ENCODE measurements around the gene GET4.
A peak's percentile ranks its signal among the peaks of the same experiment; 100 is the strongest.
"Not testable (repeated sequence)": the region's sequence is repeated elsewhere in the genome, so short reads cannot be mapped to it uniquely, and the experiment has no call there.

Gene GET4

DNA sequence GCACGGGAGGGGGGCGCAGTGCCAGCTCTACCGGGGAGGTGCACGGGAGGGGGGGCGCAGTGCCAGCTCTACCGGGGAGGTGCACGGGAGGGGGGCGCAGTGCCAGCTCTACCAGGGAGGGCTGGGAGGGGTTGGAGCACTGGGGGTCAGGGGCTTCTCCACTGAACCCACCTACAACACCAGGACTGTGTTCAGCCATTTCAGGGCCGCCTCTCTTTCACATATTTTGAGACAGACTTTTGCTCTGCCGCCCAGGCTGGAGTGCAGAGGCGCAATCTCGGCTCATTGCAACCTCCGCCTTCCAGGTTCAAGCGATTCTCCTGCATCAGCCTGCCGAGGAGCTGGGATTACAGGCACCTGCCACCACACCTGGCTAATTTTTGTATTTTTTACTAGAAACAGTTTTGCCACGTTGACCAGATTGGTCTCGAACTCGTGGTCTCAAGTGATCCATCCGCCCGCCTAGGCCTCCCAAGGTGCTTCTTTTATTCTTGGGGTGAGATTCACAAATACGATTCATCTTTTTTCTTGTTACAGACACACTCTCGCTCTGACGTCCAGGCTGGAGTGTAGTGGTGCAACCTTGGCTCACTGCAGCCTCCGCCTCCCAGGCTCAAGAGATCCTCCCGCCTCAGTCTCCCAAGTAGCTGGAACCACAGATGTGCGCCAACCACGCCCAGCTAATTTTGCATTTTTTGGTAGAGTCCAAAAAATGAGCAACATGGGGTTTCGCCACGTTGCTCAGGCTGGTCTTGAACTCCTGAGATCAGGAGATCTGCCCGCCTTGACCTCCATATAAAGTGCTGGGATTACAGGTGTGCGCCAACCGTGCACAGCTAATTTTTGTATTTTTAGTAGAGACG, 41.1 kb downstream of the GET4 start:
- DNase-seq = no peak

DNA sequence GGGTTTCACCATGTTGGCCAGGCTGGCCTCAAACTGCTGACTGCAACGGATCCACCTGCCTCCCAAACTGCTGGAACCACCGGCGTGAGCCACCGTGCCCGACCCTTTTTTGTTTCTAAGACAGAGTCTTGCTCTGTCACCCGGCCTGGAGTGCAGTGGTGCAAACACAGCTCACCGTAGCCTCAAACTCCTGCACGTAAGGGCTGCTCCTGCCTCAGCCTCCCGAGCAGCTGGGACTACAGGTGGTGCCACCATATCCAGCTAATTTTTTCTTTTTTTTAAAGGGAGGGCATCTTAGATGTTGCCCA, 41.7 kb downstream of the GET4 start:
- no peak for DNase-seq

DNA sequence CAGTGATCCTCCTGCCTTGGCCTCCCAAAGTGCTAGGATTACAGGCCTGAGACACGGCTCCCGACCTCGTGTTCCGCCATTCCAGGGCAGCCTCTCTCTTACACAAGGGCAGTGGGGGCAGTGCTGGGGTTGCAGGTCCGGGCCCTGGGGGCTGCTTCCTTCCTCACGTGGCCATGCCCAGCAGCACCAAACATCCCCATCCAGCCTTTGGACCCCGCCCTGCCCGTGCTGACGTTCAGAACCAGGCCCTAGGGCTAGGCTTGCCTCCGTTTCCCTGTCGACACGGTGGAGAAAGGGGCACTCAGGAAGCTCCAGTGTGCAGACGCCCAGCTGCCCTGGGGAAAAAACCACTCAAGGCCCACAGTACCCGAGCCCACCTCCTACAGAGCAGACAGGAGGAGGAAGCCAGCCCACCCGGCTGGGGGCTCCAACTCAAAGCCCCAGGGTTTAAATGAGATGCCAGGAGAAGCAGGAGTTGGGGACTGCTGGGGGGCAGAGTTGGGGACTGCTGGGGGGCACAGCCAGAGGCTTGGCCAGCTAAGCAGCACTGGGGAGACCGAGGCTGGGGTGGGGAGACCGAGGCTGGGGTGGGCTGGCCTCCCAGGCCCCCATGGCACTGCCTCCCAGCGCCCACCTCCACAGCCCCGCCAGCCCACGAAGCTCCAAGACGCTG, 42.2 kb downstream of the GET4 start:
- peak in 1 of 2 donors; percentile 0 for DNase-seq

DNA sequence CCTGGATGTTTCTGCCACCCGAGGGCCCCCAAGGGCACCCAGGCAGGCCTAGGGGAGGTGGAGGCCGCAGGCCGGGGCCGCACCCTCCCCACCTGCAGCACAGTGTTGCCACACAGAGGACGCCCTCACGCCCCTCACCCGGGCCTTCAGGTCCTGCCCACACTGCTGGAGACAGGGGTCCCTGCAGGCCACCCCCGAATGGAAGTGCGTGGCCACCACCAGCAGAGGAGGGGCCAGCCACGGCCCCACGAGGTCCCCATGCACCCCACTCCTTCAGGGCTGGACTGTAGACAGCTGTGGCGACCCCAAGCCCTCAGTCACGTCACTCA, 42.7 kb downstream of the GET4 start:
- DNase-seq = no peak

DNA sequence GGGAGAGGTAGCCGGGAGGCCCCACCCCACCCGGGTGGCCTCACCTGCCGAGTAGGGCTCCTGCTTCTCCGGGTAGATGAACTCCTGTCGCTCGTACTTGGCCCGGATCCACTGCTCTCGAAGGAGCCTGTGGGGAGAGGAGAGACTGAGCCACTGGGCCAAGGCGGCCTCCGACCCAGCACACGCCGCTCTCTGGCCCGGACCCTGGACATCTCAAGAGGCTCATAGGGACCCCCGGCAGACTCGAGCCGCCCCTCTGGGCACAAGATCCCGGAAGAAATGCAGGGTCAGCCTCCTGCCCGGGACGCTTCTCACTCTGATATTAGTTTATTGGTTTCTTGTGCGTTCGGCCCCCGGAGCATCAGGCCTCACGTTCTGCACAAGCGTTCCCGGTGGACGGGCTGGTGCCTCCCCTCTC, 43.6 kb downstream of the GET4 start:
- DNase-seq = no peak

- no peak for DNase-seq
Observed at GRCh38 chr7:920351-921070, 44.2 kb downstream of the GET4 start.

GRCh38 chr7:921071-921461, 44.7 kb downstream of the GET4 start:
- DNase-seq = no peak

GRCh38 chr7:921581-922333, 45.4 kb downstream of the GET4 start:
- no peak for DNase-seq

GRCh38 chr7:922334-923107, 46.2 kb downstream of the GET4 start:
- DNase-seq = peak; percentile 53 to 59

GRCh38 chr7:923108-924041, 47.0 kb downstream of the GET4 start:
- peak; percentile 91 for DNase-seq

DNA sequence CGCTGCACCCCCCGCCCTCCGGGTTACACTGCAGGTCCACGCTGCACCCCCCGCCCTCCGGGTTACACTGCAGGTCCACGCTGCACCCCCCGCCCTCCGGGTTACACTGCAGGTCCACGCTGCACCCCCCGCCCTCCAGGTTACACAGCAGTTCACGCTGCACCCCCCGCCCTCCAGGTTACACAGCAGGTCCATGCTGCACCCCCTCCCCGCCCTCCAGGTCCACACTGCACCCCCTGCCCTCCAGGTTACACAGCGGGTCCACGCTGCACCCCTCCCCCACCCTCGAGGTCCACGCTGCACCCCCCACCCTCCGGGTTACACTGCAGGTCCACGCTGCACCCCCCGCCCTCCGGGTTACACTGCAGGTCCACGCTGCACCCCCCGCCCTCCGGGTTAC, 47.7 kb downstream of the GET4 start:
- not testable (repeated sequence) for DNase-seq

DNA sequence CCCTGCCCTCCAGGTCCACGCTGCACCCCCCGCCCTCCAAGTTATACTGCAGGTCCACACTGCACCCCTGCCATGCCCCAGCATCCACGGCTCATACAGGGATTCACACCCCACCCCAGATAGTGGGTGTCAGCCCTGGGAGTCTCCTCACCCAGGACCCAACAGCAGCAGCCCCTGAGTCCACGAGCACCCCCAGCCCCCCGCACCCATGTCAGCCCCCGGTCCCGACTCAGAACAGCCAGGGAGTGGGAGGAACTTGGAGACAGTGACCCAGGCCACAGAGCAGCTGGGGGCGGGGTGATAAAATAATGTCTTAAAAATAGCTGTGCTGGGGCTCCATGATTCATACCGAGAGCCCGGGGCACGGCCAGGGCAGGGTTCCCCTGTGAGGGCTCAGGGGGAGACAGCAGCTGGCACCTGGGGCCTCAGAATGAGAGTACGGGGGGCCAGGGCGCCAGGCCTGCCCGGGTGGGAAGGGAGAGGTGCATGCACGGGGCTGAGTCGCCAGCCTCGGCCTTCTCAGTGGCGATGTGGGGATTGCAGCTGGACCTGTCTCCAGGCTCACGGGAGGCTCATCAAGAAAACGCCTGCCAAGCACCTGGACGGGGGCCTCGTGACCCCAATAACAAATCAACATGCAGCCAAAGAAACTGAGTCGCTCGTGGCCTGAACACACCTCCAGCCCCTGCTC, 48.3 kb downstream of the GET4 start:
- DNase-seq = peak; percentile 45 to 61

- peak; percentile 67 to 72 for DNase-seq
Observed at GRCh38 chr7:925601-926000, 49.2 kb downstream of the GET4 start.

DNA sequence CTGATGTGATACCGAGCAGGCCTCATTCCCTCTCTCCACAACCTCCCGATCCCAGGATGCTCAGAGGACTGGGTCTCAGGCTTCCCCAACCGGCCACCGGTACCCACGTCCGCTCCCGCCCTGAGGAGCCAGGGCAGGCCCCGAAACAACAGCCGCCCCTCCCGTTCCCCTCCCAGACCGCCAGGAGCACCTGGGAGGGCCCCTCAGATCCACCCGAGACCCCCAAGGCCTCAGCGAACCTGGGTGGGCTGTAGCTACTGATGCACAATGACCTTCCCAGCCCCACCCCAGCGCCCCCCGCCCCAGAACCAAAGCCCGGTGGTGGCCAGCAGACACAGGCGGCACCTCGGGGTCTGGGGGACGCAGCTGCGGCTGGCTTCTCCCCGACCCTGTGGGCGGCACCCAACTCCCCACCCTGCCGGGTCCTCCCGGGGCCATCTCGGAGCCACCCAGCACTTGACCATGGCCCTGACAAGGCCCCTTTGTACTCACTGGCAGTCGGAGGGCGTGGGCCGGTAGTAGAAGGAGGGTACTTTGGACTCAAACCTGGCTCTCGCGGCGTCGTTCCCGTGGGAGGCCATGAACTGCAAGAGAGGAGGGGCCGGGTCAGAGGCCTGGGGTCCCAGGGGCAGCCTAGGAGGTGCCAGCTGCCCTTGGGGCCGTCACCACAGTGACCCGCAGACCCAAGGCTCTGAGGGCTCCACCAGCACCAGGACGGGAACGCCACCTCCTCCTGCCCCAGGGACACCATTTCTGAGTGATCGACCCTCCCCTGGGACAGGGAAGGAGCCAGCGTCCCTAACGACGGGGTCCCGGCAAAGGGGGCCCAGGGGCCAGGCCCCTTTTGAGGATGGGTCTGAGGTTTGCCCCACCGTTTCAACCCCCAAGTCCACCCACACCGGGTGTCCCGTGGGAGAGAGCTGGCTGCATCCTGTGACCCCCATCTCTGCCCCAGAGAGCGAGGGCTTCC, 50.0 kb downstream of the GET4 start:
- DNase-seq = no peak

DNA sequence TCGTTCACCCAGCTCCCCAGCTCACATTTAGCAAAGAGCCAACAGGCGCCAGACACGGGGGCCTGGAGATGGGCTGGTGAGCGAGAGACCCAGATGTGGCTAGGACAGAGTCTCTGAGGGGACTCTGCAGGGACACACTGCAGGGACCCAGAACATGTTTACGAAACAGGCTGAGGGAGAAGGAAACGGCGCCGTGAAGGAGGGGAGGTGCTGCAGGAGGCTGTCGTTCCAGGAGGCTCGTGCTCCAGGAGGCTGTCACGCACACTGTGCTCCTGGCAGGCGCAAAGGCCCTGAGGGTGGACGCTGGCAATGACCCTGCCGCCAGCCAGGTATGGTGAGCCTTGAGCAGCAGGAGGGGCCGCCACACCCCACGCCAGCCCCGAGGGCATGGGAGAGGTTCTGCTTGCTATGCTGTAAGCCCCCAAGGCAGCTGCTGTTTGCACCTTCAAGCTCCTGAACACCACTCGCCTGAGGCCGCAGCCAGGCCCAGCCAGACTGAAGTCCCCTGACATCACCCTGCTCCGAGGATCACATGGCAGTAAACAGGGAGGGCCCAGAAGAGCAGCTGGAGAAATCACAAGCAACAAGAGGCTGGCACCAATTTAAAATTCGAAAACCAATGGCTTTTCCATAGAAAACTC, 50.8 kb downstream of the GET4 start:
- no peak for DNase-seq

DNA sequence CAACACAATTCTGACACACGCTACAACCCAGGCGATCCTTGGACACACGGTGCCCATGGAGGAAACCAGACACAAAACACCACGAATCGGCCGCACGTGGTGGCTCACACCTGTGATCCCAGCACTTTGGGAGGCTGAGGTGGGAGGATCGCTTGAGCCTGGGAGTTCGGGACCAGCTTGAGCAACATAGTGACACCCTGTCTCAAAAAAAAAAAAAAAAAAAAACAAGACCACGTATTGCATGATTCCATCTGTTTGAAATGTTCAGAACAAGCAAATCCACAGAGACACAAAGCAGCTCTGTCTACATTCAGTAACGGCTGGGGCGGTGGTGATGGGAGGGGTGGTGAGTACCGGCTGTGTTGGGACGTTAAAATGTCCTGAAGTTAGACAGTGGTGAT, 53.0 kb downstream of the GET4 start:
- DNase-seq = no peak

DNA sequence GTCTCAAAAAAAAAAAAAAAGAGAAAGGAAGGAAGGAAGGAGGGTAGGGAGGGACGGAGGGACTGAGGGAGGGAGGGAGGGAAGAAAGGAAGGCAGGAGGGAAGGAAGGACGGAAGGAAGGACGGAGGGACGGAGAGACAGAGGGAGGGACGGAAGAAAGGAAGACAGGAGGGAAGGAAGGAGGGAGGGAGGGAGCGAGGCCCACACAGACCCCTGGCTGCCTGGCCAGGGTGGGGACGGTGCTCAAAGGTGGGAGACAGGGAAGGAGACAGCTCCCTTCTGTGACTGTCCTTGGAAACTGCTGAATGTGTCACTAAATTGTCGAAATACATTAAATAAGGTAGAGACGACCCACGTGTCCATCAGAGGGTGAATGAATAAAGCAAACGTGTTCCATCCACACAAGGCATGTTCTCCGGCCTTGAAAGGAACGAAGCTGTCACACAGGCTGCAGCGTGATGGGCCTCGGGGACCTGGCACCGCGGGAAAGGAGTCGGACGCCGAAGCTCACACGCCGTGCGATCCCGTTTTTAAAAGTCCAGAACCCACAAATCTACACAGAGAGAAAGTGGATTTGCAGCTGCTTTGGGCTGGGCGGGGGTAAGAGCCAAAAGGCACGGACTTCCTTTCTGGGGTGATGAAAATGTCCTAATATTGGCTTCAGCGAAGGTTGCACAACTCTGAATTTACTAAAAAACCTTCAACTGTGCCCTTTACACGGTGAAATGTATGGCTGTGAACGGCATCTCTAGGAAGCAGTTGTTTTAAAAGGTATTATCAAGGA, 54.8 kb downstream of the GET4 start:
- DNase-seq = no peak
